GM23338 (cell line): Measurements from ENCODE around the gene CCDC138. TPM values are rescaled to one million over a fixed set of nuclear protein-coding genes. Genes with fewer than 3 reads are reported as not detected.

Source experiments
- ATAC-seq: fragments of 200-7000 bp; cut with Tn5 transposase; 3 replicates; pipeline ENCODE4 v1.9.1; 2020
- DNase-seq: peaks from one replicate; pipeline ENCODE4 v3.0.0-alpha.2; 2015; ENCODE audit warnings: low spot score
- H2AFZ ChIP-seq: fragments of 200-600 bp; sonication (generic); 2 replicates; pipeline ENCODE4 v1.8.0; 2016; ENCODE audit warnings: antibody characterized with exemption, mild to moderate bottlenecking, moderate library complexity
- H3F3A ChIP-seq: fragments of 200-600 bp; sonication (generic); replicated peaks from 2 replicates; pipeline ENCODE4 v1.8.0; 2017; ENCODE audit warnings: antibody characterized with exemption, mixed run types, low read depth
- H3K27ac ChIP-seq: fragments of 200-600 bp; sonication (generic); 2 replicates; pipeline ENCODE4 v1.6.1; 2016; ENCODE audit warnings: low read depth
- H3K27me3 ChIP-seq: fragments of 200-600 bp; sonication (generic); 2 replicates; pipeline ENCODE4 v1.8.0; 2016; ENCODE audit warnings: mild to moderate bottlenecking, mixed run types, moderate library complexity; ENCODE audit not compliant: insufficient read depth
- H3K36me3 ChIP-seq: fragments of 200-600 bp; sonication (generic); 2 replicates; pipeline ENCODE4 v1.8.0; 2016; ENCODE audit warnings: mild to moderate bottlenecking; ENCODE audit not compliant: insufficient read depth
- H3K4me1 ChIP-seq: fragments of 200-600 bp; sonication (generic); 2 replicates; pipeline ENCODE4 v1.8.0; 2016; ENCODE audit warnings: mild to moderate bottlenecking, moderate library complexity; ENCODE audit not compliant: insufficient read depth
- H3K4me2 ChIP-seq: fragments of 200-600 bp; sonication (generic); 2 replicates; pipeline ENCODE4 v1.7.1; 2017; ENCODE audit warnings: mixed run types
- H3K4me3 ChIP-seq: fragments of 200-600 bp; sonication (generic); 2 replicates; pipeline ENCODE4 v1.6.1; 2016; ENCODE audit warnings: mixed run types
- H3K79me2 ChIP-seq: fragments of 200-600 bp; sonication (generic); replicated peaks from 2 replicates; pipeline ENCODE4 v1.8.0; 2017; ENCODE audit warnings: mild to moderate bottlenecking; ENCODE audit not compliant: insufficient read depth
- H3K9me2 ChIP-seq: fragments of 200-600 bp; sonication (generic); 2 replicates; pipeline ENCODE4 v1.8.0; 2017; ENCODE audit not compliant: insufficient read depth
- H4K20me1 ChIP-seq: fragments of 200-600 bp; sonication (generic); replicated peaks from 2 replicates; pipeline ENCODE4 v1.8.0; 2017; ENCODE audit warnings: mild to moderate bottlenecking; ENCODE audit not compliant: insufficient read depth
- H3K27ac Mint-ChIP-seq: 2 replicates; pipeline ENCODE4 v1.8.0; 2020; ENCODE audit warnings: inconsistent platforms, mild to moderate bottlenecking, moderate library complexity, mixed read lengths
- H3K27me3 Mint-ChIP-seq: 3 replicates; pipeline ENCODE4 v1.8.0; 2022; ENCODE audit warnings: low read depth, mild to moderate bottlenecking, moderate library complexity, mixed read lengths, inconsistent platforms; ENCODE audit not compliant: insufficient read depth, poor library complexity
- H3K36me3 Mint-ChIP-seq: 3 replicates; pipeline ENCODE4 v1.8.0; 2021; ENCODE audit warnings: low read depth, mild to moderate bottlenecking, inconsistent platforms, moderate library complexity, mixed read lengths
- H3K4me1 Mint-ChIP-seq: 3 replicates; pipeline ENCODE4 v1.8.0; 2020; ENCODE audit warnings: mild to moderate bottlenecking, inconsistent platforms, mixed read lengths
- H3K4me3 Mint-ChIP-seq: 3 replicates; pipeline ENCODE4 v1.8.0; 2021; ENCODE audit warnings: moderate library complexity, mild to moderate bottlenecking, inconsistent platforms, mixed read lengths
- H3K9me3 Mint-ChIP-seq: 3 replicates; pipeline ENCODE4 v1.8.0; 2020; ENCODE audit warnings: moderate library complexity, mild to moderate bottlenecking, inconsistent platforms, mixed read lengths
- CREB1 ChIP-seq: fragments of 250-450 bp; sonication (Bioruptor Pico); IDR thresholded peaks from 2 replicates; pipeline ENCODE4 v1.5.0; 2020; ENCODE audit warnings: low read depth, mild to moderate bottlenecking, moderate library complexity
- EZH2 ChIP-seq: fragments of 200-600 bp; sonication (generic); IDR thresholded peaks from one replicate; pipeline ENCODE4 v1.8.0; 2017; ENCODE audit warnings: antibody characterized with exemption, mild to moderate bottlenecking, low read depth; ENCODE audit not compliant: unreplicated experiment
- EZH2phosphoT487 ChIP-seq: fragments of 200-600 bp; sonication (generic); IDR thresholded peaks from one replicate; pipeline ENCODE4 v1.8.1; 2018; ENCODE audit warnings: antibody characterized with exemption; ENCODE audit not compliant: unreplicated experiment
- JUNB ChIP-seq: IDR thresholded peaks from one replicate; pipeline ENCODE4 v1.6.1; 2016; ENCODE audit warnings: antibody characterized with exemption; ENCODE audit not compliant: unreplicated experiment
- NANOG ChIP-seq: IDR thresholded peaks from 2 replicates; pipeline ENCODE4 v1.6.1; 2016; ENCODE audit warnings: antibody characterized with exemption, borderline replicate concordance
- POLR2AphosphoS5 ChIP-seq: IDR thresholded peaks from 2 replicates; pipeline ENCODE4 v1.6.1; 2016; ENCODE audit warnings: antibody characterized with exemption, low read depth
- STAT1 ChIP-seq: IDR thresholded peaks from one replicate; pipeline ENCODE4 v1.6.1; 2016; ENCODE audit warnings: antibody characterized with exemption; ENCODE audit not compliant: unreplicated experiment
- polyA plus RNA-seq: library from polyadenylated mRNA; unstranded; fragments of >200 nt; fragmentation: Nextera tagmentation; extraction: Ambion mirVana; gene quantifications from 2 replicates; pipeline ENCODE4 v1.2.1, GENCODE V29; 2016
- total RNA-seq: library from RNA; depleted of rRNA; stranded (reverse); fragments of >200 nt; shearing (Covaris generic); gene quantifications from 2 replicates; pipeline ENCODE4 v1.2.3, GENCODE V29; 2014
- TF ChIP-seq, protein P1 (sequence below): fragments of 250-450 bp; sonication (Bioruptor Pico); IDR thresholded peaks from 2 replicates; pipeline ENCODE4 v1.5.0; 2020; ENCODE audit warnings: mild to moderate bottlenecking, moderate library complexity
- TF ChIP-seq, protein P2 (sequence below): IDR thresholded peaks from one replicate; pipeline ENCODE4 v1.6.1; 2018; ENCODE audit warnings: antibody characterized with exemption; ENCODE audit not compliant: unreplicated experiment
- TF ChIP-seq, protein P3 (sequence below): IDR thresholded peaks from 2 replicates; pipeline ENCODE4 v1.6.1; 2016; ENCODE audit warnings: antibody characterized with exemption

CCDC138 gene
- total and polyA plus RNA-seq, 2 experiments from 2014 or later, result 30.8 to 31.6 TPM

DNA sequence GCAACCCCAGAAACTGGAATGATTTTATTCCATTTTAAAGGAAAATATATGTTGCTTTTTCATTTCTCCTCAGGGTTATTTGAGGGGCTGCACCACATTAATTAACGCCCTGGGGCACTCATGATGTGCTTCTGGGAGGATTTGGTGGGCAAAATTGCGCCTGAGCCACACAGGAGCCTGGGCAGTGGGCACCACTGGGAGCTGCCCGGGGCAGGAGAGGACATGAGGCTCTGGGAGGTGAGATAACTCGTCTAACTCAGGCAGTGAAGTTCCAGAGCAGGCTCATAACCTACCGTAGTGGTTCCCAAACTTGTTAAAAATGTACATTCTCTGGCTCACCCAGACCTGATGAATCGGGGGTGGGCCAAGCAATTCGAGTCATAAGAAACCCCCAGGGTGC, 134.1 kb downstream of the CCDC138 start:
- no peak for ATAC-seq
- H3K27ac Mint-ChIP-seq, result no peak overlapping the region

DNA sequence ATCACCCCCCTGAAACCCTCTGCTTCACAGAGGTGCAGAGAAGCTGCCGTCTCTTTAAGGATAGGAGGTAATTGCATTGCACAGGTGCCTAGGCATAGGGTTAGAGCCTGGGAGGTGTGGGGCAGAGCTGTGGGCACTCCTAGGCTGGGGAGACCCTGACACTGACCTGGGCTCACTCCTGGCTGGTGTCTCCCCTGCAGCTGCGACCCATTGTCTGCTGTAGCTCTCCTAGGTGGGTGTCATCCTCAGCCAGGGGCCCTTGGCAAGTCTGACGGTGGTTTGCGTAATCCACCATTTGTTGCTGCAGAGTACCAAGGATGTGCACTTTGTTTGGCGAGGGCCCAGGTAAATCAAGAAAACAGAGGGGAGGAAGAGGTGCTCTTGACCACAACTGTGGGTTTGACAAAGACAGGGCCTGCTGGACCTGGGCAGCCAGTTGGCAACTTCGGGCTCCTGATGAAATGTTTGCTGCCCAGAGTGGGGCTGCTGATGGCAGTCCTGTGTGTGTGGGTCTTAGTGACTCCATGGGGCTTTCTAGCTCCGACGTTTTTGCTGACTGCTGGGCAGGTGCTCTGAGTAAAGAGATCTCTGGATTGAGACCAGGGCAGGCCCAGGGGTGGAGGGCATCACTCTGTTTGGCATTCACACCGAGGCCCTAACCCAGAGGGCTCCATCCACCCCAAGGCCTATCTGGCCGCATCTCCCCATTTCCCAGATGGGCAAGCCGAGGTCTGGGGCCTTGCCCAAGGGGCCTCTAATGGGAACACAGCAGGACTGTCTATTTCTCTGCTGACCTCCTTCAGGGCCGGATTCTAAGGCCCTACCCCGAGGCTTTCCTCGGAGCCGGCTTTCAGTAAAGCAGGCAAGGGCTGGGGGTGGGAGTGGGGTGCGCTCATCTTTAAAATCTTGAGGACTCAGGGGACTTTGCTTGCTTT, 134.8 kb downstream of the CCDC138 start:
- Histone ChIP-seq H3K4me2 (no peak overlapping the region), H3K27ac (no peak overlapping the region), H3K36me3 (no peaks in the 10 kb centered on the region), H3F3A (no peaks in the 10 kb centered on the region), H3K9me2 (no peaks in the 10 kb centered on the region), H4K20me1 (no peaks in the 10 kb centered on the region), H3K79me2 (no peaks in the 10 kb centered on the region), H3K4me1 (no peaks in the 10 kb centered on the region), H3K27me3 (no peaks in the 10 kb centered on the region), H3K4me3 (no peak overlapping the region), H2AFZ (no peak overlapping the region)
- no peak overlapping the region for H3K4me3 Mint-ChIP-seq
- peaks cover 6% of the 10 kb centered on the region; the same call in 2 of the 3 replicates for H3K4me1 Mint-ChIP-seq
- H3K27me3 Mint-ChIP-seq, result peaks cover 11% of the 10 kb centered on the region
- no peaks in the 10 kb centered on the region for H3K36me3 Mint-ChIP-seq
- ATAC-seq, result no peak
- no peaks in the 10 kb centered on the region for H3K9me3 Mint-ChIP-seq
- DNase-seq, result no peak
- H3K27ac Mint-ChIP-seq, result no peak overlapping the region
- TF ChIP-seq, protein P1, sequence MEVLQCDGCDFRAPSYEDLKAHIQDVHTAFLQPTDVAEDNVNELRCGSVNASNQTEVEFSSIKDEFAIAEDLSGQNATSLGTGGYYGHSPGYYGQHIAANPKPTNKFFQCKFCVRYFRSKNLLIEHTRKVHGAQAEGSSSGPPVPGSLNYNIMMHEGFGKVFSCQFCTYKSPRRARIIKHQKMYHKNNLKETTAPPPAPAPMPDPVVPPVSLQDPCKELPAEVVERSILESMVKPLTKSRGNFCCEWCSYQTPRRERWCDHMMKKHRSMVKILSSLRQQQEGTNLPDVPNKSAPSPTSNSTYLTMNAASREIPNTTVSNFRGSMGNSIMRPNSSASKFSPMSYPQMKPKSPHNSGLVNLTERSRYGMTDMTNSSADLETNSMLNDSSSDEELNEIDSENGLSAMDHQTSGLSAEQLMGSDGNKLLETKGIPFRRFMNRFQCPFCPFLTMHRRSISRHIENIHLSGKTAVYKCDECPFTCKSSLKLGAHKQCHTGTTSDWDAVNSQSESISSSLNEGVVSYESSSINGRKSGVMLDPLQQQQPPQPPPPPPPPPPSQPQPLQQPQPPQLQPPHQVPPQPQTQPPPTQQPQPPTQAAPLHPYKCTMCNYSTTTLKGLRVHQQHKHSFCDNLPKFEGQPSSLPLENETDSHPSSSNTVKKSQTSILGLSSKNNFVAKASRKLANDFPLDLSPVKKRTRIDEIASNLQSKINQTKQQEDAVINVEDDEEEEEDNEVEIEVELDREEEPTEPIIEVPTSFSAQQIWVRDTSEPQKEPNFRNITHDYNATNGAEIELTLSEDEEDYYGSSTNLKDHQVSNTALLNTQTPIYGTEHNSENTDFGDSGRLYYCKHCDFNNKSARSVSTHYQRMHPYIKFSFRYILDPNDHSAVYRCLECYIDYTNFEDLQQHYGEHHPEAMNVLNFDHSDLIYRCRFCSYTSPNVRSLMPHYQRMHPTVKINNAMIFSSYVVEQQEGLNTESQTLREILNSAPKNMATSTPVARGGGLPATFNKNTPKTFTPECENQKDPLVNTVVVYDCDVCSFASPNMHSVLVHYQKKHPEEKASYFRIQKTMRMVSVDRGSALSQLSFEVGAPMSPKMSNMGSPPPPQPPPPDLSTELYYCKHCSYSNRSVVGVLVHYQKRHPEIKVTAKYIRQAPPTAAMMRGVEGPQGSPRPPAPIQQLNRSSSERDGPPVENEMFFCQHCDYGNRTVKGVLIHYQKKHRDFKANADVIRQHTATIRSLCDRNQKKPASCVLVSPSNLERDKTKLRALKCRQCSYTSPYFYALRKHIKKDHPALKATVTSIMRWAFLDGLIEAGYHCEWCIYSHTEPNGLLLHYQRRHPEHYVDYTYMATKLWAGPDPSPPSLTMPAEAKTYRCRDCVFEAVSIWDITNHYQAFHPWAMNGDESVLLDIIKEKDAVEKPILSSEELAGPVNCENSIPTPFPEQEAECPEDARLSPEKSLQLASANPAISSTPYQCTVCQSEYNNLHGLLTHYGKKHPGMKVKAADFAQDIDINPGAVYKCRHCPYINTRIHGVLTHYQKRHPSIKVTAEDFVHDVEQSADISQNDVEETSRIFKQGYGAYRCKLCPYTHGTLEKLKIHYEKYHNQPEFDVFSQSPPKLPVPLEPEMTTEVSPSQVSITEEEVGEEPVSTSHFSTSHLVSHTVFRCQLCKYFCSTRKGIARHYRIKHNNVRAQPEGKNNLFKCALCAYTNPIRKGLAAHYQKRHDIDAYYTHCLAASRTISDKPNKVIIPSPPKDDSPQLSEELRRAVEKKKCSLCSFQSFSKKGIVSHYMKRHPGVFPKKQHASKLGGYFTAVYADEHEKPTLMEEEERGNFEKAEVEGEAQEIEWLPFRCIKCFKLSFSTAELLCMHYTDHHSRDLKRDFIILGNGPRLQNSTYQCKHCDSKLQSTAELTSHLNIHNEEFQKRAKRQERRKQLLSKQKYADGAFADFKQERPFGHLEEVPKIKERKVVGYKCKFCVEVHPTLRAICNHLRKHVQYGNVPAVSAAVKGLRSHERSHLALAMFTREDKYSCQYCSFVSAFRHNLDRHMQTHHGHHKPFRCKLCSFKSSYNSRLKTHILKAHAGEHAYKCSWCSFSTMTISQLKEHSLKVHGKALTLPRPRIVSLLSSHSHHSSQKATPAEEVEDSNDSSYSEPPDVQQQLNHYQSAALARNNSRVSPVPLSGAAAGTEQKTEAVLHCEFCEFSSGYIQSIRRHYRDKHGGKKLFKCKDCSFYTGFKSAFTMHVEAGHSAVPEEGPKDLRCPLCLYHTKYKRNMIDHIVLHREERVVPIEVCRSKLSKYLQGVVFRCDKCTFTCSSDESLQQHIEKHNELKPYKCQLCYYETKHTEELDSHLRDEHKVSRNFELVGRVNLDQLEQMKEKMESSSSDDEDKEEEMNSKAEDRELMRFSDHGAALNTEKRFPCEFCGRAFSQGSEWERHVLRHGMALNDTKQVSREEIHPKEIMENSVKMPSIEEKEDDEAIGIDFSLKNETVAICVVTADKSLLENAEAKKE, result no peak
- TF ChIP-seq NANOG (no peak), JUNB (no peak), POLR2AphosphoS5 (no peak), CREB1 (CRISPR knock-in tag) (no peak), EZH2 (no peak), EZH2phosphoT487 (no peak), STAT1 (no peak)
- TF ChIP-seq, protein P2, sequence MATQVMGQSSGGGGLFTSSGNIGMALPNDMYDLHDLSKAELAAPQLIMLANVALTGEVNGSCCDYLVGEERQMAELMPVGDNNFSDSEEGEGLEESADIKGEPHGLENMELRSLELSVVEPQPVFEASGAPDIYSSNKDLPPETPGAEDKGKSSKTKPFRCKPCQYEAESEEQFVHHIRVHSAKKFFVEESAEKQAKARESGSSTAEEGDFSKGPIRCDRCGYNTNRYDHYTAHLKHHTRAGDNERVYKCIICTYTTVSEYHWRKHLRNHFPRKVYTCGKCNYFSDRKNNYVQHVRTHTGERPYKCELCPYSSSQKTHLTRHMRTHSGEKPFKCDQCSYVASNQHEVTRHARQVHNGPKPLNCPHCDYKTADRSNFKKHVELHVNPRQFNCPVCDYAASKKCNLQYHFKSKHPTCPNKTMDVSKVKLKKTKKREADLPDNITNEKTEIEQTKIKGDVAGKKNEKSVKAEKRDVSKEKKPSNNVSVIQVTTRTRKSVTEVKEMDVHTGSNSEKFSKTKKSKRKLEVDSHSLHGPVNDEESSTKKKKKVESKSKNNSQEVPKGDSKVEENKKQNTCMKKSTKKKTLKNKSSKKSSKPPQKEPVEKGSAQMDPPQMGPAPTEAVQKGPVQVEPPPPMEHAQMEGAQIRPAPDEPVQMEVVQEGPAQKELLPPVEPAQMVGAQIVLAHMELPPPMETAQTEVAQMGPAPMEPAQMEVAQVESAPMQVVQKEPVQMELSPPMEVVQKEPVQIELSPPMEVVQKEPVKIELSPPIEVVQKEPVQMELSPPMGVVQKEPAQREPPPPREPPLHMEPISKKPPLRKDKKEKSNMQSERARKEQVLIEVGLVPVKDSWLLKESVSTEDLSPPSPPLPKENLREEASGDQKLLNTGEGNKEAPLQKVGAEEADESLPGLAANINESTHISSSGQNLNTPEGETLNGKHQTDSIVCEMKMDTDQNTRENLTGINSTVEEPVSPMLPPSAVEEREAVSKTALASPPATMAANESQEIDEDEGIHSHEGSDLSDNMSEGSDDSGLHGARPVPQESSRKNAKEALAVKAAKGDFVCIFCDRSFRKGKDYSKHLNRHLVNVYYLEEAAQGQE, result no peak
- TF ChIP-seq, protein P3, sequence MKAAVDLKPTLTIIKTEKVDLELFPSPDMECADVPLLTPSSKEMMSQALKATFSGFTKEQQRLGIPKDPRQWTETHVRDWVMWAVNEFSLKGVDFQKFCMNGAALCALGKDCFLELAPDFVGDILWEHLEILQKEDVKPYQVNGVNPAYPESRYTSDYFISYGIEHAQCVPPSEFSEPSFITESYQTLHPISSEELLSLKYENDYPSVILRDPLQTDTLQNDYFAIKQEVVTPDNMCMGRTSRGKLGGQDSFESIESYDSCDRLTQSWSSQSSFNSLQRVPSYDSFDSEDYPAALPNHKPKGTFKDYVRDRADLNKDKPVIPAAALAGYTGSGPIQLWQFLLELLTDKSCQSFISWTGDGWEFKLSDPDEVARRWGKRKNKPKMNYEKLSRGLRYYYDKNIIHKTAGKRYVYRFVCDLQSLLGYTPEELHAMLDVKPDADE, result no peak

More for the DNA sequence above, 134.1 kb downstream of the CCDC138 start:
- H3K36me3 Mint-ChIP-seq, result no peaks in the 10 kb centered on the region
- no peaks in the 10 kb centered on the region for H3K9me2 ChIP-seq
- TF ChIP-seq JUNB, result no peak
- H3K79me2 ChIP-seq, result no peaks in the 10 kb centered on the region
- no peak overlapping the region for H3K4me3 Mint-ChIP-seq
- H3K4me1 Mint-ChIP-seq, result peaks cover 6% of the 10 kb centered on the region; the same call in 2 of the 3 replicates
- no peak overlapping the region for H3K4me2 ChIP-seq
- H3K27me3 Mint-ChIP-seq, result peaks cover 11% of the 10 kb centered on the region
- no peaks in the 10 kb centered on the region for H4K20me1 ChIP-seq
- no peaks in the 10 kb centered on the region for H3K36me3 ChIP-seq
- H3K27me3 ChIP-seq, result no peaks in the 10 kb centered on the region
- no peak overlapping the region for H3K27ac ChIP-seq
- no peaks in the 10 kb centered on the region for H3K4me1 ChIP-seq
- DNase-seq, result no peak
- no peak overlapping the region for H3K4me3 ChIP-seq
- no peak overlapping the region for H2AFZ ChIP-seq
- H3F3A ChIP-seq, result no peaks in the 10 kb centered on the region
- no peaks in the 10 kb centered on the region for H3K9me3 Mint-ChIP-seq
